Endothelial cell of umbilical vein (primary cell): Measurements from ENCODE around the gene STK32C. TPM values are rescaled to one million over a fixed set of nuclear protein-coding genes. Genes with fewer than 3 reads are reported as not detected.

Source experiments
- BruUV-seq: library from RNA; stranded (reverse); fragments of 400-500 nt; replicated peaks from 2 replicates; lab custom pipeline; 2021; lab: Mats Ljungman, UMichigan
- CTCF ChIA-PET: fragments of 300-600, 350-600 bp; sonication (Branson Sonifier 250); formaldehyde crosslinking; loops from one replicate; lab custom pipeline; 2021; ENCODE audit warnings: antibody characterized with exemption, inconsistent platforms; lab: Charles Lee
- POLR2A ChIA-PET: fragments of 300-600, 350-600 bp; sonication (Branson Sonifier 250); formaldehyde crosslinking; loops from one replicate; lab custom pipeline; 2021; ENCODE audit warnings: antibody characterized with exemption, inconsistent platforms; lab: Charles Lee
- DNase-seq: peaks from one replicate; pipeline ENCODE4 v3.0.0-alpha.2; 2011; ENCODE audit warnings: low read depth, low spot score
- FAIRE-seq: peaks from 2 replicates; lab custom pipeline; 2011; peaks lifted over from hg19 to GRCh38; lab: Jason Lieb, UNC
- H2AFZ ChIP-seq: 2 replicates; pipeline ENCODE4 v1.6.0; 2012; ENCODE audit warnings: low read depth, low read length, control low read depth, inconsistent platforms
- H3K27ac ChIP-seq: 2 replicates; pipeline ENCODE4 v1.5.1; 2011; ENCODE audit warnings: low read depth, mild to moderate bottlenecking, control low read depth, low read length, moderate library complexity; ENCODE audit not compliant: insufficient read depth
- H3K27me3 ChIP-seq, 2 experiments: 2 replicates each; pipeline versions ENCODE4 v1.6.0 to v1.6.1; 2011; ENCODE audit warnings: low read length in 2 of 2, mixed read lengths in 1 of 2; ENCODE audit not compliant: control insufficient read depth in 2 of 2, insufficient read depth in 2 of 2
- H3K36me3 ChIP-seq, 2 experiments: 2 replicates in 1 of 2; 3 replicates in 1 of 2; pipeline ENCODE4 v1.5.1; 2011; ENCODE audit warnings: low read length in 2 of 2, mild to moderate bottlenecking in 1 of 2, moderate library complexity in 1 of 2; ENCODE audit not compliant: control insufficient read depth in 2 of 2, insufficient read depth in 2 of 2; ENCODE audit errors: extremely low read depth in 1 of 2
- H3K4me1 ChIP-seq: 3 replicates; pipeline ENCODE4 v1.5.1; 2011; ENCODE audit warnings: mild to moderate bottlenecking, low read length; ENCODE audit not compliant: control insufficient read depth, insufficient read depth; ENCODE audit errors: extremely low read depth
- H3K4me2 ChIP-seq: 2 replicates; pipeline ENCODE4 v1.6.1; 2011; ENCODE audit warnings: low read length, control low read depth, mixed read lengths; ENCODE audit not compliant: insufficient read depth
- H3K4me3 ChIP-seq, 3 experiments: fragments of 200-600 bp in 1 of 3; sonication (generic), shearing (Covaris generic) in 1 of 3; replicated peaks in 1 of 3; 2 replicates each; pipeline ENCODE4 v1.5.1; 2011 to 2016; ENCODE audit warnings: control low read depth in 3 of 3, low read length in 3 of 3, mild to moderate bottlenecking in 2 of 3, inconsistent platforms in 1 of 3, low read depth in 1 of 3, moderate library complexity in 1 of 3; ENCODE audit not compliant: insufficient read depth in 1 of 3
- H3K79me2 ChIP-seq: 2 replicates; pipeline ENCODE4 v1.6.0; 2012; ENCODE audit warnings: low read length, inconsistent platforms; ENCODE audit not compliant: control insufficient read depth, insufficient read depth
- H3K9ac ChIP-seq: replicated peaks from 2 replicates; pipeline ENCODE3; 2011; ENCODE audit warnings: low read length, control low read depth; ENCODE audit not compliant: insufficient read depth; ENCODE audit errors: extremely low read depth
- H3K9me1 ChIP-seq: replicated peaks from 3 replicates; pipeline ENCODE4 v1.6.0; 2011; ENCODE audit warnings: mild to moderate bottlenecking, low read length; ENCODE audit not compliant: control insufficient read depth, insufficient read depth; ENCODE audit errors: extremely low read depth
- H3K9me3 ChIP-seq: replicated peaks from 2 replicates; pipeline ENCODE4 v1.5.1; 2012; ENCODE audit warnings: low read length, inconsistent platforms; ENCODE audit not compliant: control insufficient read depth, insufficient read depth
- H4K20me1 ChIP-seq: replicated peaks from 2 replicates; pipeline ENCODE3; 2011; ENCODE audit warnings: mild to moderate bottlenecking, low read length; ENCODE audit not compliant: control insufficient read depth, insufficient read depth; ENCODE audit errors: extremely low read depth
- EZH2 ChIP-seq: IDR thresholded peaks from 2 replicates; pipeline ENCODE4 v1.6.1; 2012; ENCODE audit warnings: borderline replicate concordance, low read depth, mild to moderate bottlenecking, moderate library complexity, low read length, inconsistent platforms; ENCODE audit not compliant: severe bottlenecking
- FOS ChIP-seq: IDR thresholded peaks from 2 replicates; pipeline ENCODE4 v1.6.1; 2011; ENCODE audit warnings: mild to moderate bottlenecking, low read length, moderate library complexity, borderline replicate concordance; ENCODE audit not compliant: insufficient read depth
- GATA2 ChIP-seq: IDR thresholded peaks from 2 replicates; pipeline ENCODE4 v1.7.0; 2011; ENCODE audit warnings: low read depth, mild to moderate bottlenecking, moderate library complexity, mixed read lengths, low read length; ENCODE audit not compliant: insufficient read length, insufficient read depth
- JUN ChIP-seq: IDR thresholded peaks from 2 replicates; pipeline ENCODE4 v1.6.1; 2011; ENCODE audit warnings: borderline replicate concordance, low read depth; ENCODE audit not compliant: insufficient read length, insufficient read depth
- MYC ChIP-seq: IDR thresholded peaks from one replicate; pipeline ENCODE4 v1.6.1; 2011; ENCODE audit warnings: mild to moderate bottlenecking, low read depth, low read length
- POLR2A ChIP-seq: IDR thresholded peaks from 2 replicates; pipeline ENCODE4 v1.6.1; 2012; ENCODE audit warnings: low read depth, mild to moderate bottlenecking, control low read depth, low read length
- POLR2AphosphoS5 ChIP-seq: IDR thresholded peaks from 2 replicates; pipeline ENCODE4 v1.6.1; 2012; ENCODE audit warnings: low read depth, mild to moderate bottlenecking, control low read depth, low read length, moderate library complexity; ENCODE audit not compliant: insufficient read depth
- dilution Hi-C: fragments of 300-500 bp; cut with MboI; formaldehyde crosslinking; loops from one replicate; pipeline ENCODE4 v1.15.0; 2019; ENCODE audit warnings: low sequenced_read_pairs; ENCODE audit not compliant: extremely low pct_ligation_motif_present
- intact Hi-C: fragments of 100-400 bp; cut with micrococcal nuclease; formaldehyde crosslinking; loops from one replicate; pipeline ENCODE4 v1.10.0; 2022
- polyA plus RNA-seq, 4 experiments: library from polyadenylated mRNA; depleted of rRNA in 3 of 4; stranded (reverse) in 3 of 4; unstranded in 1 of 4; fragments of >200 nt; gene quantifications; 2 replicates each; pipeline versions ENCODE4 v1.2.1 to v1.2.3, GENCODE V29; 2011 to 2012; ENCODE audit warnings: missing spikeins in 1 of 4
- total RNA-seq: library from RNA; stranded (reverse); gene quantifications from 2 replicates; pipeline ENCODE4 v1.2.3, GENCODE V29; 2021
- TF ChIP-seq, protein P1 (sequence below): IDR thresholded peaks from 2 replicates; pipeline ENCODE4 v1.6.1; 2011; ENCODE audit not compliant: insufficient read depth, insufficient read length
- TF ChIP-seq, protein P2 (sequence below), 2 donors: IDR thresholded peaks; 1 replicate in 1 of 2; 2 replicates in 1 of 2; pipeline ENCODE4 v1.5.1; 2011; ENCODE audit warnings: low read length in 2 of 2, mild to moderate bottlenecking in 2 of 2, moderate library complexity in 2 of 2, control low read depth in 1 of 2, inconsistent platforms in 1 of 2, low read depth in 1 of 2; ENCODE audit not compliant: insufficient read depth in 1 of 2; ENCODE audit errors: extremely low read depth in 1 of 2

STK32C gene
- total and polyA plus RNA-seq, 2 donors (not counting 3 experiments of a cell fraction or from before 2014, with no cell fraction given), result 5.4 to 14.1 TPM

DNA sequence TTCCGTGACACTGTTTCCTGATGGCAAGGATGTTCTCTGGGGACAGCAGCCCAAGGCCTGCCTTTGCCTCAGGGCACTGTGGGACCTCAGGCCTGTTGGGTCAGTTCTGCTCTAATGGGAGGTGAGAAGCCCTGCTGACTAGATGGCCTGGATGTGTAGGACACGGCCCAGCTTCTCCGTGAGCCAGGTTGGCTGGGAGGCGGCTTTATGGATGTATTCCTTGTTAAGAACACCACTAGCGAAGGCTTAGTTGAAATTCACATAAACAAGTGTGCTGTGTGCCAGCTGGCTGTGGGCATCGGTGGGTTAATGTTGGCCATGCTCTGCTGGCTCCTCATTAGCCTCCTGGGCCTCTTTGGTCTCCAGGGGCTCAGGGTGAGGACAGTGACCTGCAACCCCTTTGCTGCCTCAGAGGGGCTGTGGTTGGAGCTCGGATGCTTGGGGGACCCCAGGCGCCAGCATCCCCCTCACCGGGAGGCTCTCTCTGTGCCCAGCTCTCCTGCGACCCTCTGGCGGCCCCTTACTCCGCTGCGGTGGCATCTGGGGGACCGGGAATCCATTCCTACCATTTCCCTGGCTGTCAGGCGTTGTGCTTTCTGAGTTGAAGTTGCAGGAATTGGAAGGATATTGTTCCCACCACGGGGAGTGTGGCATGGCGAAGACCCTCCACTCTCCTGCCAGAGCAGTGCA, 143.8 kb downstream of the STK32C start:
- Histone ChIP-seq H3K36me3 (no peaks in the 10 kb centered on the region), H3K4me1 (no peaks in the 10 kb centered on the region), H3K9me1 (no peaks in the 10 kb centered on the region), H3K9ac (no peak overlapping the region), H3K4me2 (no peak overlapping the region), H3K27me3 (no peaks in the 10 kb centered on the region), H3K79me2 (no peaks in the 10 kb centered on the region), H2AFZ (no peak overlapping the region), H3K9me3 (no peaks in the 10 kb centered on the region), H4K20me1 (no peaks in the 10 kb centered on the region), H3K27ac (no peak overlapping the region), H3K4me3 (no peak overlapping the region)
- ChIA-PET POLR2A (no interaction called here), CTCF (no interaction called here)
- no peak for DNase-seq
- no TSS peak for BruUV-seq
- intact Hi-C loops, result no loop called here
- FAIRE-seq, result no peak
- dilution Hi-C loops, result no loop called here
- no peak for TF ChIP-seq MYC
- TF ChIP-seq, protein P1, sequence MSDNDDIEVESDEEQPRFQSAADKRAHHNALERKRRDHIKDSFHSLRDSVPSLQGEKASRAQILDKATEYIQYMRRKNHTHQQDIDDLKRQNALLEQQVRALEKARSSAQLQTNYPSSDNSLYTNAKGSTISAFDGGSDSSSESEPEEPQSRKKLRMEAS, result no peak
- TF ChIP-seq EZH2, result no peak
- TF ChIP-seq POLR2AphosphoS5, result no peak
- no peak for TF ChIP-seq POLR2A
- TF ChIP-seq GATA2, result no peak
- TF ChIP-seq FOS, result no peak
- no peak for TF ChIP-seq JUN
- TF ChIP-seq, protein P2, sequence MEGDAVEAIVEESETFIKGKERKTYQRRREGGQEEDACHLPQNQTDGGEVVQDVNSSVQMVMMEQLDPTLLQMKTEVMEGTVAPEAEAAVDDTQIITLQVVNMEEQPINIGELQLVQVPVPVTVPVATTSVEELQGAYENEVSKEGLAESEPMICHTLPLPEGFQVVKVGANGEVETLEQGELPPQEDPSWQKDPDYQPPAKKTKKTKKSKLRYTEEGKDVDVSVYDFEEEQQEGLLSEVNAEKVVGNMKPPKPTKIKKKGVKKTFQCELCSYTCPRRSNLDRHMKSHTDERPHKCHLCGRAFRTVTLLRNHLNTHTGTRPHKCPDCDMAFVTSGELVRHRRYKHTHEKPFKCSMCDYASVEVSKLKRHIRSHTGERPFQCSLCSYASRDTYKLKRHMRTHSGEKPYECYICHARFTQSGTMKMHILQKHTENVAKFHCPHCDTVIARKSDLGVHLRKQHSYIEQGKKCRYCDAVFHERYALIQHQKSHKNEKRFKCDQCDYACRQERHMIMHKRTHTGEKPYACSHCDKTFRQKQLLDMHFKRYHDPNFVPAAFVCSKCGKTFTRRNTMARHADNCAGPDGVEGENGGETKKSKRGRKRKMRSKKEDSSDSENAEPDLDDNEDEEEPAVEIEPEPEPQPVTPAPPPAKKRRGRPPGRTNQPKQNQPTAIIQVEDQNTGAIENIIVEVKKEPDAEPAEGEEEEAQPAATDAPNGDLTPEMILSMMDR (IDR thresholded peaks at IDR 0.05; ENCODE audit: extremely low read depth in 1 of 2, insufficient read depth in 1 of 2, low read depth in 1 of 2, low read length in 2 of 2), result no peak
